H1 (cell line): ENCODE measurements around the gene USP24.

Experiments used
- ASH2L ChIP-seq: fragments of 200-600, 300-600 bp; sonication (generic); IDR thresholded peaks from one replicate; pipeline ENCODE4 v1.7.1; 2017; ENCODE audit warnings: low read length
- CREB1 ChIP-seq: IDR thresholded peaks from 2 replicates; pipeline ENCODE4 v1.6.1; 2012; ENCODE audit warnings: inconsistent platforms
- CTCF ChIP-seq, 3 experiments: IDR thresholded peaks; 1 replicate in 2 of 3; 2 replicates in 1 of 3; pipeline versions ENCODE4 v1.5.1 to v1.6.1; 2011; ENCODE audit warnings: low read length in 3 of 3, mild to moderate bottlenecking in 3 of 3, inconsistent platforms in 2 of 3, low read depth in 1 of 3, moderate library complexity in 1 of 3; ENCODE audit not compliant: insufficient read depth in 1 of 3; ENCODE audit errors: control extremely low read depth in 1 of 3
- MAX ChIP-seq: IDR thresholded peaks from 2 replicates; pipeline ENCODE4 v1.6.1; 2012; ENCODE audit warnings: inconsistent platforms
- PHF8 ChIP-seq: fragments of 200-600 bp; sonication (generic); conservative IDR thresholded peaks from 2 replicates; pipeline ENCODE4 v1.7.1; 2012; ENCODE audit warnings: low read depth, mild to moderate bottlenecking, inconsistent platforms, low read length, moderate library complexity
- POLR2A ChIP-seq, 2 experiments: IDR thresholded peaks; 1 replicate in 1 of 2; 2 replicates in 1 of 2; pipeline ENCODE4 v1.6.1; 2011; ENCODE audit warnings: low read depth in 2 of 2, low read length in 2 of 2, mild to moderate bottlenecking in 2 of 2; ENCODE audit errors: control extremely low read depth in 1 of 2
- POLR2AphosphoS5 ChIP-seq: IDR thresholded peaks from 2 replicates; pipeline ENCODE4 v1.6.1; 2011; ENCODE audit warnings: low read depth, low read length
- TAF1 ChIP-seq: IDR thresholded peaks from 2 replicates; pipeline ENCODE4 v1.6.1; 2011; ENCODE audit warnings: mild to moderate bottlenecking, low read depth, low read length
- ZNF274 ChIP-seq: IDR thresholded peaks from 2 replicates; pipeline ENCODE4 v1.7.0; 2012; ENCODE audit warnings: low read length, borderline replicate concordance; ENCODE audit errors: extremely low read depth

- TF ChIP-seq TAF1 (no peak), CREB1 (no peak), POLR2A (IDR thresholded peaks at IDR 0.05; ENCODE audit: control extremely low read depth in 1 of 2, low read depth in 2 of 2, low read length in 2 of 2) (no peak), ZNF274 (no peak), ASH2L (no peak), CTCF (IDR thresholded peaks at IDR 0.05; ENCODE audit: control extremely low read depth in 1 of 3, insufficient read depth in 1 of 3, low read depth in 1 of 3, low read length in 3 of 3) (no peak), PHF8 (no peak), POLR2AphosphoS5 (no peak), MAX (no peak)
These were observed 17.1 kb downstream of the USP24 start for GRCh38 chr1:55198044-55198443.
